Cerebellar nuclear complex (tissue), 1 donor: ENCODE data around the gene SPATA24.
"Not testable (repeated sequence)": the region's sequence is repeated elsewhere in the genome, so short reads cannot be mapped to it uniquely, and the experiment has no call there.

Experiments
- DNase-seq, 2 experiments: peaks; one replicate each; lab custom pipeline; 2025; lab: John Stamatoyannopoulos, UW

SPATA24 gene

GRCh38 chr5:139382807-139383206 lies 21.1 kb downstream of the SPATA24 start:
- DNase-seq = no peak

- DNase-seq = no peak
Measured at GRCh38 chr5:139381837-139382761, 21.8 kb downstream of the SPATA24 start.

GRCh38 chr5:139379626-139380449 lies 24.1 kb downstream of the SPATA24 start:
- DNase-seq = no peak

GRCh38 chr5:139378941-139379361 lies 24.9 kb downstream of the SPATA24 start:
- DNase-seq = no peak

- DNase-seq = no peak
Measured at GRCh38 chr5:139378101-139378825, 25.6 kb downstream of the SPATA24 start.

- DNase-seq = no peak
Measured at GRCh38 chr5:139377226-139377625, 26.7 kb downstream of the SPATA24 start.

- DNase-seq = no peak
Measured at GRCh38 chr5:139376364-139376763, 27.5 kb downstream of the SPATA24 start.

GRCh38 chr5:139374909-139375308 lies 29.0 kb downstream of the SPATA24 start:
- no peak for DNase-seq

- DNase-seq = no peak
Measured at GRCh38 chr5:139371482-139372435, 32.1 kb downstream of the SPATA24 start.

- DNase-seq = no peak
Measured at GRCh38 chr5:139369181-139369580, 34.7 kb downstream of the SPATA24 start.

- no peak for DNase-seq
Measured at GRCh38 chr5:139368613-139369012, 35.3 kb downstream of the SPATA24 start.

GRCh38 chr5:139364466-139364865 lies 39.4 kb downstream of the SPATA24 start:
- no peak for DNase-seq

GRCh38 chr5:139363937-139364336 lies 40.0 kb downstream of the SPATA24 start:
- no peak for DNase-seq

- DNase-seq = no peak
Measured at GRCh38 chr5:139361835-139362429, 42.0 kb downstream of the SPATA24 start.

GRCh38 chr5:139360384-139360783 lies 43.5 kb downstream of the SPATA24 start:
- DNase-seq = no peak

GRCh38 chr5:139358064-139358463 lies 45.8 kb downstream of the SPATA24 start:
- DNase-seq = no peak

GRCh38 chr5:139355900-139356299 lies 48.0 kb downstream of the SPATA24 start:
- DNase-seq = not testable (repeated sequence)

GRCh38 chr5:139354186-139354585 lies 49.7 kb downstream of the SPATA24 start:
- no peak for DNase-seq

- not testable (repeated sequence) for DNase-seq
Measured at GRCh38 chr5:139347863-139348262, 56.0 kb downstream of the SPATA24 start.
